Osteoblast (primary cell): ENCODE results near the gene ADPRS. TPM values are rescaled to one million over a fixed set of nuclear protein-coding genes. Genes with fewer than 3 reads are reported as not detected.

Experiments
- DNase-seq: peaks from one replicate; pipeline ENCODE4 v3.0.0; 2011; ENCODE audit warnings: low spot score, mixed read lengths; ENCODE audit not compliant: insufficient read length; ENCODE audit errors: missing footprints
- H2AFZ ChIP-seq: 2 replicates; pipeline ENCODE4 v1.6.0; 2011; ENCODE audit warnings: mild to moderate bottlenecking, low read length
- H3K27ac ChIP-seq: 2 replicates; pipeline ENCODE4 v1.5.1; 2011; ENCODE audit warnings: mild to moderate bottlenecking, low read depth, low read length, moderate library complexity
- H3K27me3 ChIP-seq: 2 replicates; pipeline ENCODE4 v1.6.0; 2012; ENCODE audit warnings: mild to moderate bottlenecking, control low read depth, inconsistent platforms, low read length, moderate library complexity; ENCODE audit not compliant: insufficient read depth
- H3K36me3 ChIP-seq: 2 replicates; pipeline ENCODE4 v1.5.1; 2011; ENCODE audit warnings: mild to moderate bottlenecking, low read length, control low read depth, moderate library complexity; ENCODE audit not compliant: insufficient read depth
- H3K4me1 ChIP-seq: 2 replicates; pipeline ENCODE4 v1.5.1; 2011; ENCODE audit warnings: mild to moderate bottlenecking, low read length, control low read depth, moderate library complexity; ENCODE audit not compliant: insufficient read depth
- H3K4me2 ChIP-seq: 2 replicates; pipeline ENCODE4 v1.6.0; 2011; ENCODE audit warnings: mild to moderate bottlenecking, low read length; ENCODE audit not compliant: insufficient read depth
- H3K4me3 ChIP-seq: fragments of 200-600 bp; sonication (generic); 3 replicates; pipeline ENCODE4 v1.5.1; 2012; ENCODE audit warnings: mild to moderate bottlenecking, low read length, inconsistent platforms; ENCODE audit not compliant: insufficient read depth
- H3K79me2 ChIP-seq: 2 replicates; pipeline ENCODE4 v1.6.0; 2012; ENCODE audit warnings: mild to moderate bottlenecking, low read length, control low read depth, inconsistent platforms; ENCODE audit not compliant: insufficient read depth
- H3K9me3 ChIP-seq: 2 replicates; pipeline ENCODE4 v1.5.1; 2011; ENCODE audit warnings: low read depth, low read length, control low read depth
- H4K20me1 ChIP-seq: 2 replicates; pipeline ENCODE4 v1.6.0; 2012; ENCODE audit warnings: mild to moderate bottlenecking, low read length, control low read depth; ENCODE audit not compliant: insufficient read depth
- CTCF ChIP-seq: IDR thresholded peaks from 2 replicates; pipeline ENCODE4 v1.5.1; 2011; ENCODE audit warnings: mild to moderate bottlenecking, low read depth, low read length, moderate library complexity; ENCODE audit errors: extremely low read depth
- total RNA-seq: library from RNA; depleted of rRNA; stranded (reverse); fragments of >200 nt; gene quantifications from 2 replicates; pipeline ENCODE4 v1.2.3, GENCODE V29; 2012

ADPRS gene
- total RNA-seq, 1 donor, result 24.2 TPM

GRCh38 chr1:36134031-36134430 is 45.3 kb downstream of the ADPRS start:
- H3K9me3 ChIP-seq, result no peaks in the 10 kb centered on the region
- no peak overlapping the region for H3K4me2 ChIP-seq
- H3K4me1 ChIP-seq, result peaks cover 50% of the 10 kb centered on the region
- H3K27ac ChIP-seq, result peak overlapping the region; percentile 29
- no peak for TF ChIP-seq CTCF
- no peaks in the 10 kb centered on the region for H3K27me3 ChIP-seq
- H3K4me3 ChIP-seq, result no peak overlapping the region
- peak; percentile 46 for DNase-seq
- H2AFZ ChIP-seq, result no peak overlapping the region
- peaks cover 15% of the 10 kb centered on the region for H3K36me3 ChIP-seq
- H3K79me2 ChIP-seq, result peaks cover 17% of the 10 kb centered on the region
- no peaks in the 10 kb centered on the region for H4K20me1 ChIP-seq

- no peaks in the 10 kb centered on the region for H4K20me1 ChIP-seq
- H3K27ac ChIP-seq, result peak overlapping the region; percentile 89
- peaks cover 24% of the 10 kb centered on the region for H3K79me2 ChIP-seq
- no peaks in the 10 kb centered on the region for H3K27me3 ChIP-seq
- H3K4me2 ChIP-seq, result no peak overlapping the region
- H3K9me3 ChIP-seq, result no peaks in the 10 kb centered on the region
- peaks cover 50% of the 10 kb centered on the region for H3K4me1 ChIP-seq
- no peak overlapping the region for H2AFZ ChIP-seq
- peak; percentile 85 for TF ChIP-seq CTCF
- peaks cover 20% of the 10 kb centered on the region for H3K36me3 ChIP-seq
- no peak overlapping the region for H3K4me3 ChIP-seq
- peak; percentile 91 for DNase-seq
Measured at GRCh38 chr1:36134505-36135329, 46.0 kb downstream of the ADPRS start.

GRCh38 chr1:36135330-36135667 is 46.6 kb downstream of the ADPRS start:
- Histone ChIP-seq H3K27me3 (no peaks in the 10 kb centered on the region), H3K4me2 (no peak overlapping the region), H3K27ac (peak overlapping the region; percentile 89), H4K20me1 (peaks cover 5% of the 10 kb centered on the region), H2AFZ (no peak overlapping the region), H3K4me1 (peaks cover 54% of the 10 kb centered on the region), H3K36me3 (peaks cover 25% of the 10 kb centered on the region), H3K4me3 (no peak overlapping the region), H3K79me2 (peaks cover 30% of the 10 kb centered on the region), H3K9me3 (no peaks in the 10 kb centered on the region)
- no peak for TF ChIP-seq CTCF
- DNase-seq, result peak; percentile 35

- H3K79me2 ChIP-seq, result peaks cover 34% of the 10 kb centered on the region
- no peaks in the 10 kb centered on the region for H3K27me3 ChIP-seq
- no peak for DNase-seq
- peak overlapping the region; percentile 89 for H3K27ac ChIP-seq
- H2AFZ ChIP-seq, result no peak overlapping the region
- no peak overlapping the region for H3K4me3 ChIP-seq
- H3K4me2 ChIP-seq, result peak overlapping the region; percentile 39
- no peaks in the 10 kb centered on the region for H3K9me3 ChIP-seq
- peaks cover 6% of the 10 kb centered on the region for H4K20me1 ChIP-seq
- TF ChIP-seq CTCF, result no peak
- H3K36me3 ChIP-seq, result peaks cover 25% of the 10 kb centered on the region
- peaks cover 59% of the 10 kb centered on the region for H3K4me1 ChIP-seq
Measured at GRCh38 chr1:36135796-36136195, 47.1 kb downstream of the ADPRS start.
